Ecto neural progenitor cell (in vitro differentiated cells): ENCODE measurements around the gene ARID3A.

ENCODE experiments used
- DNase-seq: peaks from one replicate; pipeline ENCODE4 v3.0.0-alpha.2; 2018; ENCODE audit warnings: low spot score

ARID3A gene

DNA sequence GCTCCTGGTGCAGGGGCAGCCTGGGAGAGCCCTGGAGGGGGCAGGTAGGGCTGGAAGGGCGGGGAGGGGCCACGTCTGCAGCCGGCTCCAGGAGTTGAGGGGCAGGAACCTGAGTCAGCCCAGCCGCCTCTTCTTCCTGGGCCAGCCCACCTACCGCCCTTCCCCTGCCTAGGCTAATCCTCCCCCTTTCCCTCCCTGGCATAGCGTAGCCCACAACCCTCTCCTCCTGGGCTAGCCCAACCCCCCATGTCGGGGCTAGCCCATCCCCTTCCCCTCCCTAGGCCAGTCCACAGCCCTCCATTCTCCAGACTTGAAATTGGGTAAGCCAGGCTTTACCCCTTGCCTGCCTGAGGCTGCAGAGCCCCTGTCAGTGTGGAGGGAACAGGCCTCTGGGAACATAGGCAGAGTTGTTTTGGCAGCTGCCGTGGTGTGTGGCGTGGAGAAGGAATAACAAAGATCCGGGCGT, 37.7 kb downstream of the ARID3A start:
- no peak for DNase-seq

DNA sequence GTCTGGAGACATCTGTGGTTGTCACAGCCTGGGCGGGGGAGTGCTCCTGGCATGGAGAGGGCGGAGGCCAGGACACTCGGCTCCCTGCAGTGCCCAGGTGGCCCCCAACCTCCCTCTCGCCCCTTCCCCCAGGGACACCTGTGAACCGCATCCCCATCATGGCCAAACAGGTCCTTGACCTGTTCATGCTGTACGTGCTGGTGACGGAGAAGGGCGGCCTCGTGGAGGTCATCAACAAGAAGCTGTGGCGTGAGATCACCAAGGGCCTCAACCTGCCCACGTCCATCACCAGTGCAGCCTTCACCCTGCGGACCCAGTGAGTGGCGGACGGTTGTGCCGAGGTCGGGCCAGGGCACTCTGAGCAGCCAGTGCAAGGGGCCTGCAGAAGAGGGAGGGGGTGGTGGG, 38.3 kb downstream of the ARID3A start:
- DNase-seq, result no peak

DNA sequence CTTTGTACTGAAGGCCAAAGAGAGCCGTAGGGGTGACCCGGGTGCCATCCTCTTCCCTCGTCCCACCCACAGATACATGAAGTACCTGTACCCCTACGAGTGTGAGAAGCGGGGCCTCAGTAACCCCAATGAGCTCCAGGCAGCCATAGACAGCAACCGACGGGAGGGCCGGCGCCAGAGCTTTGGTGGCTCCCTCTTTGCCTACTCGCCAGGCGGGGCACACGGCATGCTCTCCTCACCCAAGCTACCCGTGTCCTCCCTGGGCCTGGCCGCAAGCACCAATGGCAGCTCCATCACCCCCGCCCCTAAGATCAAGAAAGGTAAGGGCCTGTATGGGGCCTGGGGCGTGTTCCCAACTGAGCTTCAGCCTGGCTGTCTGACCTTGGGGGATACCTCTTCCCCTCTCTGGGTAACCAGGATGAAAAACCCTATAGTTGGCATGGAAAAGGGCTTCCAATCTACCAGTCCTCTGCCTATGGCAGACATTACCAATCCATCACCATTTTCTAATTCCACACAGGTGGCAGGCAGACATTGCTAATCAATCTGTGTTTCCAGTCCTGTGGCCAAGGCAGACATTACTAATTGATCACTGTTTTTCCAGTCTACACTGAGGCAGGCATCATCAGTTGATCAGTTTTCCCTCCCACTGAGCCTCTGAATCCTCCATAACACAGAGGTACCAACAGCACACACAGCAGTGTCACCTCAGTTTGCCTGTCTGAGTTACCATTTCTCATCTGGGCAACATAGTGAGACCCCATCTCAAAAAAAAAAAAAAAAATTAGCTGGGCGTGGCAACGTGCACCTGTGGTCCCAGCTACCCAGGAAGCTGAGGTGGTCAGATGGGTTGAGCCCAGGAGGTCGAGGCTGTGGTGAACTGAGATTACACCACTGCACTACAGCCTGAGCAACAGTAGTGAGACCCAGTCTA, 39.2 kb downstream of the ARID3A start:
- DNase-seq, result no peak

DNA sequence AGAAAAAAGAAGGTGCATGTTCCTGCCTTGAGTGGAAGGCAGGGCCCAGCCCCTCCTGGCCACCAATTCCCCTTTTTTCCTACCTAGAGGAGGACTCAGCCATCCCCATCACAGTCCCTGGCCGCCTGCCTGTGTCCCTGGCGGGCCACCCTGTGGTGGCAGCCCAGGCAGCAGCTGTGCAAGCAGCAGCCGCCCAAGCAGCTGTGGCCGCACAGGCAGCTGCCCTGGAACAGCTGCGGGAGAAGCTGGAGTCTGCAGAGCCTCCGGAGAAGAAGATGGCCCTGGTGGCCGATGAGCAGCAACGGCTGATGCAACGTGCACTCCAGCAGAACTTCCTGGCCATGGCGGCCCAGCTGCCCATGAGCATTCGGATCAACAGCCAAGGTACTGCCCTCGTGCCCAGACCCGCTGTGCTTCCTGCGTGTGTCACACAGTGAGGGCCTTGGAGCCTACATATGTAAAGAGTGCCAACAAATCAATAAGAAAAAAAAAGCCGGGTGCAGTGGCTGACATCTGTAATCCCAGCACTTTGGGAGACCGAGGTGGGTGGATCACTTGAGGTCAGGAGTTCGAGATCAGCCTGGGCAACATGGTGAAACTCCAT, 40.8 kb downstream of the ARID3A start:
- no peak for DNase-seq

DNA sequence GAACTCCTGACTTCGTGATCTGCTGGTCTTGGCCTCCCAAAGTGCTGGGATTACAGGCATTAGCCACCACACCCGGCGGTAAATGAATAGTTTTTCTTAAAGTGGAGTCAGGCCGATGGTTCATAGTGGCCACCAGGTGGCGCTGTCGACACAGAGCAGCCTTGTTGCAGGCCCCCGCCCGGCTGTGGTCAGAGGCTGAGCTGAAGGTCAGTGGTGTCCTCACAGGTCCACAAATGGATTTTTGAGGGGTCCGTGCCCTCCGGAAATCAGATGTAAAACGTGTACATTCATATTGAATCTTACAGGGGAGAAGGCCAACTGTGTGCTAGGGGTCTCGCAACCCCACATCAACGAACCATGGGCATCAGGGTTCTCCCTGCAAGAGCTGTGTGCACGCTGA, 44.9 kb downstream of the ARID3A start:
- no peak for DNase-seq

DNA sequence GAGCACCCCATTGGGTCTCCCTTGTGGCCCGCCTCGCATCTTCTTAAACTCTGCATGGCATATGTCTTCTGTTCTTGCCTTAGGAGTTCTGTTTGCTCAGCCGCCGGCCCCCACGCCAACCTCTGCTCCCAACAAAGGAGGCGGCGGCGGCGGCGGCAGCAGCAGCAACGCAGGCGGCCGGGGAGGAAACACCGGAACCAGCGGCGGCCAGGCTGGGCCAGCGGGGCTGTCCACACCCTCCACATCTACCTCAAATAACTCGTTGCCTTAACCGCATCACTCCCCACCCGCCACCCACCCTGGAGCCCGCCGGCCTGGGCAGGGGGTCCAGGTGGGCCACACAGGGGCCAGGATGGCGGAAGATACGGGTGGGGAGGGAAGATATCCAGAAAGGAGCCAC, 46.0 kb downstream of the ARID3A start:
- DNase-seq, result no peak

DNA sequence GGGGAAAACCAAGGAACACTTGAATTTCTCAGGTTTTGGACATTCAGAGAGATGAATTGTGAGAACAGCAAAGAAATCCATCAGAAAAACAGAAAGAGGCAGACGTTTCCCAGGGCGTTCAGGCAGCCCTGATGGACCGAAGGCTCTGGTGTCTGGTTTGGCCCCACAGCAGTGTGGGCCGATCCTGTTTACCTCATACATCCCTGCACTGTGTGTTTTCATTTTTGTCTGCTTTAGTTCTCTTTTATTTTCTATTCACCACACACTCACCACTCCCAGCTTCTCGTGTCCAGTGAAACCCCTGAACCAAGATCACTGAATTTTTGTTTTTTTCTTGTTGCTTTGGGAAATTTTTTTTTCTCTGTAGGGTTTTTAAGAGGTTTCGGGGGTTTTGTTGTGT, 46.4 kb downstream of the ARID3A start:
- DNase-seq, result no peak

DNA sequence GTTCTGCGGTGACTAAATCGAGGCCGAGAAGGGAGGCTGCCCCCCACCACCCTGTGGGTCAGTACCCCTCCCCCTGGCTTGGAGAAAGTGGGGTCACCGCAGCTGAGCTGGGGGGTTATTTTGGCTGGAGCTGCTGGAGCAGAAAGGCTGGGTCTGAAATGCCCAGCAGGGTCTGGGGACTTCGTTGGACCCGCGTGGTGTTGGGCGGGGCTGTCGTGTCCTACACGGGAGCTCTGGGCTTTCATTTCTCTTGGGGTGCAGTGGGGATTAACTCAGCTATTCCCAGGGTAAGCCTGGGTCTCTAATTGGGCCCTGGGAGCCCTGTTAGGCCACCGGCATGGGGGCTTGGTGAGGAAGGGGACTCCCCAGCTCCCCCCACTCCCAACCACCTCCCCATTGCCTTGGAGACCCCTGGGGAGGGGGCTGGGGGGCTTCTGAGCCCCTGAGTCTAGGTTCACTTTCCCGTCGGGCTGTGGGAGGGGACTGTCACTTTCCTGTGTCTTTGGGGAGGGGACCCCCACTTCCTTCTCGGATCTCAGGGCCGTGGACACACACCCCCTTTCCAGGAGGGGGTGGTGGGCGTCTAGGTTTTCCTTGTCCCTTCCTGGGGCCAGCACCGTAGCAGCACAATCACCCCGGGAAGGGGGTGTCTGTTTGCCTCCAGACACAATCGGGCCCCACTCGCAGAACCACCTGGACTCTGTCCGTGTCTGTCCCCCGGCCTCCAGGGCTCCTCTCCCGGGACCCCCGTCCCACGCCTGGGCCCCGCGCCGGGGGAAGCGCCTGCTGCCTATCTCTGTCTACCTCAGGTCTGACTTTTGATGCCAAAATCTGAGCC, 48.1 kb downstream of the ARID3A start:
- DNase-seq, result no peak

DNA sequence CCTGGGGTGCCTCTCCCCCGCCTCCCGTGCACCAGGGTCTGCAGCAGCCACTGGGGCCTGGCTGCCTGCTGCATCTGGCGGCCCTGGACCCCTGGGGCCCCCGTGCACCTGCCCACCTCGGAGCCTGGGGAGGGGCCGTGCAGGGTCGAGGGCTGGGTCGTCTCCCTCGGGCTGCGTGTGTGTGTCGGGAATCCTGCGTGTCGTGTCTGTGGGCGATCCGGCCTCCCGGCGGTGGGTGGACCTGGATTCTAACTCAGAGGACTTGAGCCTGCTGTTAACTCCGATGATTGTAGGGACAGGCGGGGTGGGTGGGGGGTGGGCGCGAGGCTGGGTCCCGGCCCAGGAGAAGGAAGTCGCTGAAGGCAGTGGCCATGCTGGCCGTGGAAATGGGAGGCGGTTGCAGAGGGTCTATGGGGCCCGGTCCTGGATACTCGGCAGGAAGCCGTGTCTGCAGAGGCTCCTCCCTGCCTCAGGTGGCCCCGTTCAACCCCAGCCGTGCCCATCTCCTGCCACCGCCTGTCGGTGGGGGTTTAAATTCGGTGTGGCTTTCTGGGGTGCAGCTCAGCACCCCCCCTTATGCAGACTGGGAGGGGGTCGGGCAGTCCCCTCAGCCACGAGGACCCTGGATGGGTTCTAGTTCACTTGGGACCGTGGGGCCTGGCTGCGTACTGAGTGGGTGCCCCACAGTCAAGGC, 48.9 kb downstream of the ARID3A start:
- DNase-seq, result no peak

DNA sequence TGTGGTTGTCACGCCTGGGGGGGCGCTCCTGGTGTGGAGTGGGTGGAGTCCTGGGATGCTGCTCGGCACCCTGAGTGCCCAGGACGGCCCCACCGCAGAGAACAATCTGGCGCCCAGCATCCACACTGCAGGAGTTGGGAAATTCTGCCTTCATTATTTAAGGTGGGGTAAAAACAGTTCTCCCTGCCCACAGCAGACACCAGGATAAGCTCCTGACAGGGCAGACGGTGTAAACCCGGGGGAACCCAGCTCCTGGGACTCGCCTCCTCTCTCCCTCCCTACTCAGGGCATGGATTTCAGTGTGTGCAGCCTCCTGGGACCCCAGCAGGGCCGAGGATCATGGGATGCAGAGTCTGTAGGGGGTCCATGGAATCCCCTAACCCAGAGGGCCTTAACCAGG, 50.6 kb downstream of the ARID3A start:
- no peak for DNase-seq

DNA sequence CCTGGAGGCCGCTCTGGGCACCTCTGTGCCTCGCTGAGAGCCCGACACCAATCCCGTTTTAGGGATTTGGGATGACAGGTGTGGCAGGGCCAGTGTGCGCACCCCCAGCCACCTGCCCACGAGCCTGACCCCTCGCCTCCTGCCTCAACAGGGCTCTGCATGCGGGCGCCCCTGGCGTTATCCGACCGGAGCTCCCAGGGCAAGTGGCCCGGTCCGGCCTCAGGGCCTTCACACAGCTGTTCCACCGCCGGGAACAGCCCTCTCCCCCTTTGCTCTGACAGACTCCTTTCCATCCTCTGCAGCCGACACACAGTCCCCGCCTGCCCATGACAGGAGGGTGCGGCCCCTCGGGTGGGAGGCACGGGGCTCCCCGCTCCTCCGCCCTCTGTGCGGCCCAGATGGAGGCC, 51.2 kb downstream of the ARID3A start:
- no peak for DNase-seq

DNA sequence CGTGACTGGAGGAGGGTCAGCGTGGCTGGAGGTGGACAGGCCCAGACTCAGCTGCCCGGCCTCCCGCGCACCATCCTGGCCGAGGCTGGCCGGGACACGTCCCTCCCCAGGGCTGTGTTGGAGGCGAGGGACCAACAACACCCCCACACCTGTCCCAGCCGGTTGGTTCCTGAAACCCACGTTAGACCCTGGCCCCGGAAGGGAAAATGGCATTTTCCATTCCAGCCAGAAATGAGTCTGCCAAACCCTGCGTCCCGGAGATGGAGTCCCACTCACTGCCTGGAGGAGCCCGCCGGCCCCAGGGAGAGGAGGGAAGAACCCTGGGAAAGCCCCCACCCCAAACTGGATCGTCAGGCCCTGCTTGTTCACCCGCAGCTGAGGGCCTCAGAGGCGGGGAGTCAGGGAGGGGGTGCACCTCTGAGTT, 53.5 kb downstream of the ARID3A start:
- peak; percentile 51 for DNase-seq

DNA sequence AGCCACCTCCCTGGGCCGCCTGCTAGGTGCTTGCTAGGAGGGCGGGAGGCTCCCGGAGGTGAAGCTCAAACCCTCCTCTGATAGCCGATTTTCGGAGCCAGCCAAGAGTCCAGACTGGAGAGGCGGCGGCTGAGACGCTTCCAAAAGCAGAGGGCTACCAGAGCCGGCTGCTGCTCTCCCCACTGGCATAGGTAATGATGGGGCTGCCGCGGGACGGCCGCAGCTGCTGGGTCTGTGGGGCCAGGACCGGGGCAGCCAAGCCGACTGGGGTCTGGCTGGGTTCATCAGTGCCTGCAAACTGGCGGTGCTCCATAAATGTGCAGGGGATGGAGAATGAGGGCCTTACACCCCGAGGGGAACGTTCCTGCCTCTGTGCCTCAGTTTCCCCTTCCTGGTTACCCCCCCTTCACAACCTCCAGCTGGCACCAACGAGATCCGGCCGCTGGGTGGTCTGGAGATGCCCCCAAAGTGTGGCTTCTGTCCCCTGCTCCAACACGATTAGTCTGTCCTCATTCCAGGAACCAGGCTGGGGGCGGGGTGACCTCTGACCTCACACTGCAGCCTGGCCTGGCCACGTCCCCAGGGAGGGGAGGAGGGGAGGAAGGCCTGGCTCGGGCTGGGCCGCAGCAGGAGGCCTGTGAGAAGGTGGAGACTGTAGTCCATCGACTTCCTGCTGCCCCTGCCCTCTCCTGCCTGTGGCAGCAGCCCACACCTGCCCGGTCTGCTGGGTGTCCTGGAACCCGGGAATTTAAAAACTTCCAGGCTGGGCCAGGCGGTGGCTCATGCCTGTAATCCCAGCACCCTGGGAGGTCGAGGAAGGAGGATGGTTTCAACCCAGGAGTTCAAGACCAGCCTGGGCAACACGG, 54.5 kb downstream of the ARID3A start:
- DNase-seq, result peak; percentile 95

DNA sequence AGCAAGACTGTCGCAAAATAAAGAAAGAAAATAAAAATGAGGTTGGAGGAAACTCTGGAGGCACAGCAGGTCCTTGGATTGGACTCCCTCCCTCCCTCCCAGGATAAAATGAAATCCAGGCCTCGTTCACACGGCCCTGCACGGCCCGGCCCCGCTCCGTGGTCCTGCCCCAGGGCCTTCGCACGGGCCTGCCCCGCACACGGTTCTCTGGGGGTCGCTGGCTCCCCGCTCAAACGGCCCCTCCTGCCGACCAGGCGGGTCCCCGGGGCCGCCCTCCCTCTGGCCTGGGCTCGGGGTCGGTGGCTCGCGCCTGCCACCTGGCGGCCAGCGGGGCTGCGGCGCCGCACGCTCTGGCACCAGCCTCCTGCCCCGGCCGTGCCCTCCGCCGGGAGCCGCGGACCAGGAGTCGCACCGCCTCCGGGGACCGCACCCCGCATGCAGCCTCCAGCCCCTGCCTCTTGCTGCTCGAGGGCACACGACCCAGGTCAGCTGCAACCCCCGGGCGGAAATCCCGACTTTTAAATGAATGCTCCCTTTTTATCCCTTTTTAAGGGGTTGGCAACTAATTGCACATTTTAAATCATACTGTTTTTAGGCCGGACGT, 56.8 kb downstream of the ARID3A start:
- DNase-seq, result peak; percentile 90

DNA sequence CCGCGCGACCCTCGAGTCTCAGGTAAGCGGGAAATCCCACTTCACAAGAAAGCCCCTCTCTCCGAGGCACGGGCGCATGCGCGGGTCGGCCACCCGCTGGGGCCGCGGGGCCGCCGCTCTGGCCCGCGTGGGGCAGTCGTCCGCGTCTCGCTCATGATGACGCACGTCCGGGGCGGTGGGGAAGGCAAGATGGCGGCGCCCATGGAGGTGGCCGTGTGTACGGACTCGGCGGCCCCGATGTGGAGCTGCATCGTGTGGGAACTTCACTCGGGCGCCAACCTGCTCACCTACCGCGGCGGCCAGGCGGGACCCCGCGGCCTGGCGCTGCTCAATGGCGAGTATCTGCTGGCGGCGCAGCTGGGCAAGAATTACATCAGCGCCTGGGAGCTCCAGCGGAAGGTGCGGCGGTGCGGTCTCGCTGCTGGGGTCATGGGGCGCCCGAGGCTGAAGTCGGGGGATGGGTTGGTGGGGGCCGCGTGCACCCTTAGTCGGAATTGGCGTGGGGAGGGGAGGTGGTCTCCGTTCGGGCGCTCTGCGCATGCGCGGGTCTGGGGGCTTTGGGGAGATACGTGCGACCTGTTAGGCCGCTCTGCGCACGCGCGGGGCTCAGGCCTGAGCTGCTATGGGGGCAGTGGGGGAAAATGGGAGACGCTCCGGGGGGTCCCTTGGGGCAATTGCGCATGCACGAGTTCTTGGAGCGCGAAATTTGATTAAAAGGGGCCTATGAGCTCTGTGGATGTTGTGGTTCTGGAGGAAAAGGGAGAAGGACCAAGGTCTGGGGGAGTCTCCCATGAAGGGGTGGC, 58.5 kb downstream of the ARID3A start, which contains the start of gene WDR18:
Gene WDR18 (plus strand): TSS at position 181 of the 803 bp plus-strand sequence. CDS start 9 bp downstream, at position 190.
- DNase-seq, result peak; percentile 95

DNA sequence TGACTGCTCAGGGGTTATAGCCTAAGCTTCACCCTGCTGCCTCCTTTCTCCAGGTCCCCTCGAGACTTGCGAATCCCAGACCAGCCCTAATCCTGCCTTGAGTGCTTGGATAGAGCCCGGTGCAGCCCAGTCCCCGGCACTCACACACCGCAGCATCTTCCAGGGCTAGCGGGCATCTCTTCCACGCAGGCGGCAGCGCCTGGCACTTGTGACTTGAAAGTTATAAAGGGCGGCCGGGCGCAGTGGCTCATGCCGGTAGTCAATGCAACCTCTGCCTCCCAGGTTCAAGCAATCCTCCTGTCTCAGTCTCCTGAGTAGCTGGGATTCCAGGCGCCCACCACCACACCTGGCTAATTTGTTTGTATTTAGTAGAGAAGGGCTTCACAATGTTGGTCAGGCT, 60.2 kb downstream of the ARID3A start:
- DNase-seq, result no peak

DNA sequence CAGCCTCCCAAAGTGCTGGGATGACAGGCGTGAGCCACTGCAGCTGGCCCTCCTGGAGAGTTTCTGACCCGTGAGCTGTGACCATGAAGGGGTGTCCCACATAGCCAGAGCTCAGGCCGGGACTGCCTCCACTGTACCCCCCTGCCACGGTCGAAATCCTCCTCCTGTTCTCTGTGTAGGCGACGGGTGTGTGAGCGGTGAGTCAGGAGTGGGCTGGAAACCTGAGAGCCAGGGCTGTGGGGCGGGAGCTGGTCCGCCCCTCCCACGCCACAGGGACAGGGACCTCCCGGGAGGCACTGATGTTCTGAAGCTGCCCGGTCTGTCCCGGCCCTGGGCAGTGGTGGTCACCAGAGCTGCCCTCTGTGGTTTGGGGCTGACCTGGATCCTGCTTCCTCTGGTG, 62.2 kb downstream of the ARID3A start:
- DNase-seq, result no peak

DNA sequence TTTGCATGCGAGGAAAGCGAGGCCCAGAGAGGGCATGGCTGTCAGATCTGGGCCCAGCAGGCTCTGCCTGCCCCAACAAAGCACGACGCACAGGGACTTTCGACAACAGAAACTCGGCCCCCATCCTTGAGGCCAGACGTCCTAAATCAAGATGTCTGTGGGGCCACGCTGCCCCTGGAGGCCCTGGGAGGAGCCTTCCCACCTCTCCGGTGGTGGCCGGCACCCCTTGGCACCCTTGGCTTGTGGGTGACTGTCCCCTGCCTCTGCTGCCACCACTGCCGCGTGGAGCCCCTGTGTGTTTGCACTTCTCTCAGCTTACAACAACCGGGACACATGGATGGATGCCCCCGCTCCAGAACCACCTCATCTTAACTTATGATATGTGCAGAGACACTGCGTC, 62.7 kb downstream of the ARID3A start:
- no peak for DNase-seq

DNA sequence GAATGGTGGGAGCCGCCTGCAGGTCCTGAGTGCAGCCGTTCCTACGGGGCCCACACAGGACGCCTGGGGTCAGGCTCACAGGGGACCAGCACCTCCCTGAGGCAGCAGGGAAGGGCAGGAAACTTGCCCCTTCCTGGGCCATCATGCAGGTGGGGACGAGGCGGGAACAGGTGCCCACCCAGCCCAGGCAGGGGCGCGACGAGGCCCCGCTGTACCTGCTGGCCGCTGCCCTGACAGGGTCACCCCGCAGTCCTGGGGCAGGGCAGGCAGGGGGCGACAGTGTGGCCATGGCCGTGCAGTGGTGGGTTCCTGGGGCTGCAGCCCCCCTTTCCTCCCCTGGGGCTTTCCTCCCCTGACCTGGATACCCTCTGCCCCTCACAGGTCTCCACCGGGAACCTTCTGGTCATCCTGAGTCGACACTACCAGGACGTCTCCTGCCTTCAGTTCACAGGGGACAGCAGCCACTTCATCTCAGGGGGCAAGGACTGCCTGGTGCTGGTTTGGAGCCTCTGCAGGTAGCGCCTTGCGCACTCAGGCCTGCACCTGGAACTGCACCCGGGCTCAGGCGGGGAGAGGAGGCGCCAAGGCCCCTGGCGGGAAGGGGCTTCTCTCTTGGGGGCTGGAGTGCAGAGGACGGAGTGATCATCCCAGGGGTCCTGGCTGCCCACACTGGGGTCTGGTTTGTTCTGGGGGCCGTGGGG, 63.7 kb downstream of the ARID3A start:
- no peak for DNase-seq
